Amniotic epithelial cell (primary cell): ENCODE measurements around the gene GSPT1.
"Not testable (repeated sequence)": the region's sequence is repeated elsewhere in the genome, so short reads cannot be mapped to it uniquely, and the experiment has no call there.

Experiments
- DNase-seq: peaks from one replicate; pipeline ENCODE4 v3.0.0-alpha.2; 2010; ENCODE audit warnings: low read depth

The GSPT1 gene

DNA sequence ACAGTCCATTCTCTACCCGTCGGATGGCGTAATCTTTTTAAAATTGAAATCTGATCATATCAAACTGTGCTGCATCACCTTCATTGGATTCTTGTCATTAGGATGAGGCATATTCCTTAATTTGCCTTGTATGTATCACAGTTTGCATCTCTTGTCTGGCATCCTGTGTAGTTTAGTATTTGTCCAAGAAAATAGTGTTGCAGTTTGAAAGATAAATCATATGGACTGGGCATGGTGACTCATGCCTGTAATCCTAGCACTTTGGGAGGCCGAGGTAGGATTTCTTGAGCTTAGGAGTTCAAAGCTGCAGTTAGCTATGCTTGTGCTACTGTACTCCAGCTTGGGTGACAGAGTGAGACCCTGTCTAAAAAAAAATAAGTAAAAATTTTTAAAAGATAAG, 58.6 kb downstream of the GSPT1 start:
- DNase-seq: peak; percentile 73

DNA sequence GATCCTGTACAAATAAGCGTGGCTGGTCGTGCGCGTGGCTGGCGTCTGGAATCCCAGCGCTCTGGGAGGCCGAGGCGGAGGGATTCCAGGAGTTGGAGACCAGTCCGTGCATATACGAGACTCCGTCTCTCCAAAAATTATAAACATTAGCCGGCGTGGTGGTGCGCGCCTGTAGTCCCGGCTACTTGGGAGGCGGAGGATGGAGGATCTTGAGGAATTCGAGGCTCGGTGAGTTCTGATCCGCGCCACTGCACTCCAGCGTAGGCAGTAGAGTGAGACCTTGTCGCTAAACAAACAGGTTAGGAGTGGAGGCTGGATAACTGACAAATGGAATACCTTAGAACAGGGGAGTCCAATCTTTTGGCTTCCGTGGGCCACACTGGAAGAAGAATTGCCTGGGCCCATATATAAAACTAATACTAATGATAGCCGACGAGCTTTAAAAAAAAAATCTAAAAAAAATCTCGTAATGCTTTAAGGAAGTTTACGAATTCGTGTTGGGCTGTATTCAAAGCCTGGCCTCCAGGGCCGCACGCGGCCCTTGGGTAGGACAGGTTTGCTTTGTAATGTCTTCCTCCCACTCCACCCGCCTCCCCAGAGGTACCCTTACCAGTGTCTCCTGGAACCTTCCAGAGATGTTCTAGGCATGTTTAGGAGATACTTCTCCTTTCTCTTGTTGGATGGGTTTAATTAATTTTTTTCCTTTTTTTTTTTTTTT, 63.5 kb downstream of the GSPT1 start:
- DNase-seq: no peak

DNA sequence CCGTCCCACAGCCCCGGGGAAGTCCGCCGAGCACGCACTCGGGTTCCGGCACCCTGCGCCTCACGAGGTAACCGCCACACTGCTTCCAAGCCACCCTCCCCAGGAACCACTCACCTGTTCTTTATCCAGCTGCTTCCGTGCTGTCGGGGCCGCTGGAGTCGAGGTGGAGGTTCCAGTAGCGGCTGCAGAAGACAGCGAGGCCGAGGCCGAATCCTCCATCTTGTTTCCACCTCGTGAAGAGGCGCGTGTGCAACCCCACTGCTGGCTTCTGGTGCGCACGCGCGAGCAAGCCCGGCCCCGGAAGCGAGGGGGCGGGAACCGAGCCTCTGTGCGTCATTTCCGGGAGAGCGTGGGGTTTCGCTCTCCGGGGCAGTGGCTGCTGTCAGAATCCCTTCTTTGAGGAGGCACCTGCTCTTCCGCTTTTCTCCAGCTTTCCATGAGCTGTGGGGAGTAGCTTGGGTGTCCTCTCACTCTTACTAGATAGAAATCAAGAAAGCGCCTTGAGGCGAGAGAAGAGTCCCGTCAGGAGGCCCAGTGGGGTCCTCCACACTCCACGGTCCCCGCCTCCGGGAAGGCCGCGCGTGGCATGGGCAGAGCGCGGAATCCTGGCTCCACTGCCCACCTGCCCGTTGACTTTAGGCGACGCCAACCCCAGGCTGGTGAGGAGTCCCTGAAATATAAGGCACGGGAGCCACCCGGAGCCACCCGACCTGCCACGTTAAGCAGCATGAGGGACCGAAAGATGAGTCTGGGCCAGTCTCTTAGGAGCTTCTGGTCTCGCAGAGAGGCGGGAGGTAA, 64.3 kb downstream of the GSPT1 start, which contains the start of gene RSL1D1:
Gene RSL1D1, minus strand, starts transcription at position 249 of the 798 bp plus-strand sequence. Its CDS starts 30 bp downstream, at position 219.
- peak; percentile 86 for DNase-seq

DNA sequence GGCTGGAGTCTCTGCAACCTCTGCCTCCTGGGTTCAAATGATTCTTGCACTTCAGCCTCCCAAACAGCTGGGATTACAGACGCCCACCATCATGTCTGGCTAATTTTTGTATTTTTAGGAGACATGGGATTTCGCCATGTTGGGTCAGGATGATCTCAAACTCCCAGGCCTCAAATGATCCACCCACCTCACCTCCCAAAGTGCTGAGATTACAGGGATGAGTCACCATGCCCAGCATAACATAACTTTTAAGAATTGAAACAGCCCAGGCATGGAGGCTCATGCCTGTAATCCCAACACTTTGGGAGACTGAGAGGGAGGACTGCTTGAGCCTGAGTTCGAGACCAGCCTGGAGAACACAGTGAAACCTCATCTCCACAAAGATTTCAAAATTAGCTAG, 66.9 kb downstream of the GSPT1 start:
- peak; percentile 68 for DNase-seq

DNA sequence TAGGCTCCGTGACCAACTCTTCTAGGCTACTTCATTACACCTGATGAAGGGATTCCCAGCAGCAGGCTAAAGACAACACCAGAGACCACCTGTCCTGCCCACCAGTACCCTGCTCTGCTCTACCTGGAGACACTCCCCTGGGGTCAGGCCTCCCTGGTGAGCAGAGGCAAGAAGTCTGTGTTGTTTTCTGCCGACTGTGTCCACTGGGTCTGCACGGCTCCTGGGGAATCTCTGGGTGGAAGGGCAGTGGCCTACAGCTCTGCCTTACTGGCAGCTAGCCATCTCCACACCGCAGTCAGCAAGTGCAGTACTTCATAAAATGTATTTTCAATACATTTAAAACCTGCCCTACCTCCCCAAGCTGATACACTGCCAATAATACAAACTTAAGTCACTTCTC, 71.3 kb downstream of the GSPT1 start:
- no peak for DNase-seq

DNA sequence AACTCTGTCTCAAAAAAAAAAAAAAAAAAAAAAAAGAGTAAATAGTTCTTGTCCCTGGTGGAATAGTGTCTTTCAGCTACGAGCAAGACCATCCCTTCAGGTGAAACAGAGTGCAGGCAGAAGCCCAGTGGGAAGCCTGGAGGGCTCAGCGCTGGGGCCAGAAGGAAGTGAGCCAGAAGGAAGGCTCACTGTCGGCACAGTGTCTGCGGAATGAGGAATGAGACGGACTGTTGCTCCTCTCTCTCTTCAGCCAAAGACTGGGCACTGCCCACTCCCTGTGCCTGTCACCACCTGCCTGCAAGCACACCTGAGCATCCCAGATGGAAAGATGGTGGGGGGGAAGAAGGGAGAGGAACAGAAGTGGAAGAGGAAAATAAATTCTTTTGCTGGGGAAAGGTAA, 71.9 kb downstream of the GSPT1 start:
- DNase-seq: no peak

DNA sequence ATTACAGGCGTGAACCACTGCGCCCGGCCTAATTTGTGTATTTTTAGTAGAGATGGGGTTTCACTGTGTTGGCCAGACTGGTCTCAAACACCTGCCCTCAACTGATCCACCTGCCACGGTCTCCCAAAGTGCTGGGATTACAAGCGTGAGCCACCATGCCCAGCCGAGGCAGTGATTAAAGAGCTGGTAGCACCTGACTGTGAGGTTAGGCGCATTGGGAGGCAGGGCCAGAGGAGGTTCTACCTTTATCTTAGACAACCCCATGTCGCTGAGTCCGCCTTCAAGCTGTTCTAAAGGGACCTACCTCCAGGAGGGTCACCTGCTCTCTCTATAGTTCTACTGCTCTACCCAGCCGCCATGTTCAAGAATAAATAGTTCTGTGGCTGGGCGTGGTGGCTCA, 72.5 kb downstream of the GSPT1 start:
- no peak for DNase-seq

DNA sequence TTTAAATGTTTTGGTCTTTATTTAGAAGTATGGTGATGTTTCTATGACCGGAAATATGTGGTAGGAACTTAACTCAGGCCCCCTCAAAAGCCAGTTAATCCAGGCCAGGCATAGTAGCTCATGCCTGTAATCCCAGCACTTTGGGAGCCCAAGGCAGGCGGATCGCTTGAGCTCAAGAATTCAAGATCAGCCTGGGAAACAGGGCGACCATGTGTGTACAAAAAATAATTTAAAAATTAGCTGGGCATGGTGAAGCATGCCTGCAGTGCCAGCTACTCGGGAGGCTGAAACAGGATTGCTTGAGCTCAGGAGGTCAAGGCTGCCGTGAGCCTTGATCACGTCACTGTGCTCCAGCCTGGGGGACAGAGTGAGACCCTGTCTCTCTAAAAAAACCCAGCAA, 74.7 kb downstream of the GSPT1 start:
- DNase-seq: no peak

DNA sequence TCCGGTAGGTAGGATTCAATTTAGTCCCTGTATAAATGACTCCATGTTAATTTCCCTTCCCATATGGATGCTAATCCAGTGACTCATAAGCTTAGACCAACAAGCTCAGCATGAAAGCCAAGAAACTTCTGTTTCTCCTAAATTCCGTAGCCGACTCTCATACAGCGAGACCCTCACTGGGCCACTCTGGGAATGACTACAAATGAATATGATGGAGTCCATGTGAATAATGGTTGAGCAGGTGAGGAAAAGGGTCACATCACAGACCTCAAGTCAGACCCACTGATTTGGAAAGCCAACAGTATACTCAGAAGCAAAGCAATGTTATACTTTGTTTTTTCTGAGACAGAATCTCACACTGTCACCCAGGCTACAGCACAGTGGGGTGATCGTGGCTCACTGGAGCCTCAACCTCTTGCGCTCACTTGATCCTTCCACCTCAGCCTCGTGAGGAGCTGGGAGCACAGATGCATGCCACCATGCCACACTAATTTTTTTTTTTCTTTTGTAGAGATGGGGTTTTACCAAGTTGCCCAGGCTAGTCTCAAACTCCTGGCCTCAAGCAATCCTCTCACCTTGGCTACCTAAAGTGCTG, 79.0 kb downstream of the GSPT1 start:
- peak; percentile 82 for DNase-seq

DNA sequence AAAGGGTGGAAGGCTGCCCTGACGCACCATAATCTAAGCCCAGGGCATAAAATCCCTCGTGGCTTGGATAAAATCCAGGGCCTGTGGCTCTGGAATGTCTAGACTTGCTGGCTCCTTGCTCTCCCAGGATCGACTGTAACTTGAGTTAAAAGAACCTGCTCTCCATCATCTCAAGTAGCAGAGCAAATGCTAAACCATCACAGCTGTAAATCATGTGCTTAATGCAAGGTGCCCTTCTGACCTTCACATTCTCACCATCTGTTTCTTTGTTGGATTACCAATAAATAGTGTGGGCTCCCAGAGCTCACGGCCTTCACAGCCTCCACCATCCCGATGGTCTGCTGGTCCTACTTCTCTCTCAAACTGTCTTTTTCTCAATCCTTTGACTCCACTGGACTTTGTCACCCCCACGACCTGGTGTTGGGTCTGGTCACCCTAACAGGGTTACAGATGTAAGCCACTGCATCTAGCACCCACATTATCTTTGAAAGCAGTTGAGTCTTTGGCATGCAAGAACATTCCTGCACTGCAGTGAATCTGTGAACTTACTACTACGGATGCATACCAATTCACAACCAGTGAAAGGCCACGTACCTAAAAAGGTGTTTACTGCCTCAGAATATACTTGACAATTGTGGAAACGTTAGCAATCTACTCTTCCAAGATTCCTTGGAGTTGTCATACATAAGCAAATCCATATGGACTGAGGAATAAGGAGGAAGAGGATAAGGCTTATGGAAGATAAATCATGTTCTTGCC, 79.7 kb downstream of the GSPT1 start:
- DNase-seq: peak; percentile 82

DNA sequence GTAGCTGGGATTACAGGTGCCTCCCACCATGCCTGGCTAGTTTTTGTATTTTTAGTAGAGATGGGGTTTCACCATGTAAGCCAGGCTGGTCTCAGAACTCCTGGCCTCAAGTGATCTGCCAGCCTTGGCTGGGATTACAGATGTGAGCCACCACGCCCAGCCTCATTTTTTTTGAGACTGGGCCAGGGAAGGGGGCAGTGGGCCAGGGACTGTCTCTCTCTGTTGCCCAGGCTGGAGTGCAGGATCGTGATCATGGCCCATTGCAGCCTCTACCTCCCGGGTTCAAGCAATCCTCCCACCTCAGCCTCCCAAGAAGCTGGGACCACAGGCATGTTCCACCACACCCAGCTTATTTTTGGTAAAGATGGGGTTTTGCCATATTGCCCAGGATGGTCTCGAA, 80.4 kb downstream of the GSPT1 start:
- DNase-seq: no peak

DNA sequence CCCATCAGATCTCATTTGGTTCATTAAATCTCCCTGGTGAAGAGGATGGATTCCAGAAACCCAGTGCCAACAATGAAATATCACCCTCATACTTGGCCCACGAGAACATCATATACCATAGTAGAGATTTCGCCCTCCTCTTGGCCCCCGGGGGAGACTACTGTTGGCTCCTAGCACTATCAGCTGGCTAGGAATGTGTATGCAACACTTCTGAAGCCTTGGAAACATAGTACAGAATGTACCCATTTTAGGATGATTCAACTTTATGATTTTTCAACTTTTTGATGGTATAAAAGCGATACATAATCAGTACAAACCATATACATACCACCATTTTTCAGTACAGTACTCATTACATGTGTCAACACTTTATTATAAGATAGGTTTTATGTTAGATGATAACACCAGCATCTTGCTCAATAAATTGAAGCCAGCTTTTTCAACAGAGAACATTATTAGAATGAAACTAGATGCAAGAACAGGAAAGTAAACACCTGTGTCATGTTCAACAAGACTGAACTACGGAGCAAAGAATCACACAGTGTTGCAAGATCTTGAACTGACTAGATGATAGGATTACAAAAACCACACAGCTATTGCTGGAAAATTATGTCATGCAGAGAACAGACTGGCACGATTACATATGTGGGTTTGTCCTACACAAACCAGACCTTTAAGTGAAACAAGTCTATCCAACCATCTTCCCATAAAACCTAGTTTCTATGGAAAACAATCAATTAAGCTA, 81.6 kb downstream of the GSPT1 start:
- DNase-seq: peak; percentile 99

DNA sequence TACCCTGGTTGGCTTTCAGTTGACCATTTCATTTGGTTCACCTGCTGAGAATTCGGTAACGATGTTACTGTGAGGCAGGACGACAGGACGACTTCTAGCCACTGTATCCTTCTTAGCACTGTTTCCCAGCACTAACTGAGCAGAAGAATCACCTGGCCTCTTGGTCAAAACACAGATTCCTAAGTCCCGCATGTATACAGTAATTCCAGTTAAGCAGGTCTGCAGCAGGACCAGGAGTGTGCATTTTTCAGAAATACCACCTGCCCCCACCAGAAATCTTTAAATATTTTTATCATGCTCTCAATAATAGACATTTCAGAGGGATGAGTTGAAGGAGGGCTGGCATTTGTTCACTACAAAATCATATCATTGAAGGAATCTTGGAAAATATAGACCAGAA, 87.1 kb downstream of the GSPT1 start:
- no peak for DNase-seq

DNA sequence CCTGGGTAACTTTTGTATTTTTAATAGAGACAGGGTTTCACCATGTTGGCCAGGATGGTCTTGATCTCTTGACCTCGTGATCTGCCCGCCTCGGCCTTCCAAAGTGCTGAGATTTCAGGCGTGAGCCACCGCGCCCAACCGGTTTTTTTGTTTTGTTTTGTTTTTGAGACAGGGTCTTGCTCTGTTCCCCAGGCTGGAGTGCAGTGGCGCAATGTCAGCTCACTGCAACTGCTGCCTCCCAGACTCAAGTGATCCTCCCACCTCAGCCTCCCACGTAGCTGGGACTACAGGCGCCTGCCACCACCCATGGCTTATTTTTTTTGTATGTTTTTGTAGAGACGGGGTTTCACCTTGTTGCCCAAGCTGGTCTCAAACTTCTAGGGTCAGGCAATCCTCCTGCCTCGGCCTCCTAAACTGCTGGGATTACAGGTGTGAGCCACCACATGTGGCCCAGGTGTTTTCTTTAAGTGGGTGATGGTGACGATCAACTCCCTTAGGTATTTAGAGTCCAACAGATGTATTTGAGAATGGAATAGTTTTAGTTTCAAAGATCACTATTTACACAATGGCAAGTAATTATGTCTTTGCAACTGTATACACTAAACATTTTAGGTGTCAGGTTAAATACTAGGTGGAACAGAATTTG, 90.1 kb downstream of the GSPT1 start:
- DNase-seq: not testable (repeated sequence)

DNA sequence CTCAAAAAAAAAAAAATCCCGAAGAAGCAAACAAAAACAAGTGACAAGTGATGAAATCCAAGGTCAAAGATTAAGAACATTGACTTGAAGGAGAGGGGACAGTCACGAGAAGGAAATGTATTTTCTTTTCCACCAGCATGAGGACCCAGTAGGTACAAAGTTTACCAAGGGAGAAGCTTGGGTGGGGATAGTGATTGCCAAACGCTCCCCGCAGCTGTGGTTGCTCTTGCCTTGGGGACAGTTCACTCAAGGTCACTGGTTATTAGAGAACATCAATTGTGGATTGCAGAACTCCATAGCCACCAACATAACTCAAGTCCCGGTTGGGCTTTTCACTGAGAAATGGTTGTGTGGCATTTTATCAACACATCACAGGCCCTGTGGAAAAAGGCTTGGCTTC, 91.4 kb downstream of the GSPT1 start:
- DNase-seq: no peak

DNA sequence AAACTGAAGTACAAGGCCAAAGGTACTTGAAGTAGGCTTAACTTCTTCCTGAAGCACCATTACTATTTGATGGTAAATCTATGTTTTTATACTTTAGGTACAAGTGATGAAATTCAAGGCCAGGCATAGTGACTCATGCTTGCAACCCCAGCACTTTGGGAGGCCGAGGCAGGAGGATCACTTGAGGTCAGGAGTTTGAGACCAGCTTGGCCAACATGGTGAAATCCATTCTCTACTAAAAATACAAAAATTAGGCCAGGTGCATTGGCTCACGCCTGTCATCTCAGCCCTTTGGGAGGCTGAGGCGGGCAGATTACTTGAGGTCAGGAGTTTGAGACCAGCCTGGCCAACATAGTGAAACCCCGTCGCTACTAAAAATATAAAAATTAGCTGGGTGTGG, 92.1 kb downstream of the GSPT1 start:
- not testable (repeated sequence) for DNase-seq

DNA sequence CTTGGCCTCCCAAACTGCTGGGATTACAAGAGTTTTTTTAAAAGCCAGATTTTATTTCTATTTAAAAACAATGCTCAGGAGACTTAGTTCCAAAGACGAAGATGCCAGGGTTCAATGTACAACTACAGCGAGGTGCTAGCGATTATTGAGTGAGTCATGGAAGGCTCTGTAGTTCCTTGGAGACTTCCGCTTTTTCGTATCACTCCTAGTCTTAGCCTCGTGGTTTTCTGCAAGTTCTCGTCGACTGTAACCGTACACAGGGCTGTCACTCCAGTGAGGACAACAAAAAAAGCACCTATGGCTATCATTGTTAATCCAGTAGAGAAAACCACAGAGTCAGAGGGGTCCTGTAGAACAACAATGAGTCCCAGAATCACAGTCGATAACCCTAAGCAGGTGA, 96.0 kb downstream of the GSPT1 start:
- no peak for DNase-seq

DNA sequence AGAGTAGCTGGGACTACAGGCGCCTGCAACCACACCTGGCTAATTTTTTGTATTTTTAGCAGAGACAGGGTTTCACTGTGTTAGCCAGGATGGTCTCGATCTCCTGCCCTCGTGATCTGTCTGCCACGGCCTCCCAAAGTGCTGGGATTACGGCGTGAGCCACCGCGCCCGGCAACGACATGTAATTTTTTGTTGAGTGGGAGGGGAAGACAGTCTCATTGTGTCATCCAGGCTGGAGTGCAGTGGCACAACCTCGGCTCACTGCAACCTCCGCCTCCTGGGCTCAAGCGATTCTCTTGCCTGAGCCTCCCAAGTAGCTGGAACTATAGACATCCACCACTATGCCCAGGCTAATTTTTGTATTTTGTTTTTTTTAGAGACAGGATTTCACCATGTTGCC, 96.8 kb downstream of the GSPT1 start:
- DNase-seq: not testable (repeated sequence)
